HG02610 (cell line): ENCODE results near the gene SYTL2.
"Not testable (repeated sequence)": the region's sequence is repeated elsewhere in the genome, so short reads cannot be mapped to it uniquely, and the experiment has no call there.

Experiments used
- ATAC-seq: cut with Tn5 transposase; IDR thresholded peaks from one replicate; pipeline ENCODE4 v1.9.1; 2021; ENCODE audit warnings: mild to moderate bottlenecking, moderate library complexity; ENCODE audit not compliant: unreplicated experiment

SYTL2 gene

GRCh38 chr11:85795712-85796487 is 15.0 kb downstream of the SYTL2 start:
- no peak for ATAC-seq

- ATAC-seq, result no peak
These were observed 19.4 kb downstream of the SYTL2 start for GRCh38 chr11:85791409-85791990.

GRCh38 chr11:85787809-85788760 is 22.9 kb downstream of the SYTL2 start:
- no peak for ATAC-seq

- no peak for ATAC-seq
These were observed 23.8 kb downstream of the SYTL2 start for GRCh38 chr11:85787168-85787567.

GRCh38 chr11:85784480-85785265 is 26.3 kb downstream of the SYTL2 start:
- no peak for ATAC-seq

- no peak for ATAC-seq
These were observed 27.2 kb downstream of the SYTL2 start for GRCh38 chr11:85783758-85784157.

GRCh38 chr11:85780780-85781517 is 30.0 kb downstream of the SYTL2 start:
- not testable (repeated sequence) for ATAC-seq

GRCh38 chr11:85779956-85780640 is 30.8 kb downstream of the SYTL2 start:
- no peak for ATAC-seq

GRCh38 chr11:85777603-85777972 is 33.4 kb downstream of the SYTL2 start:
- ATAC-seq, result not testable (repeated sequence)

GRCh38 chr11:85776951-85777602 is 33.9 kb downstream of the SYTL2 start:
- no peak for ATAC-seq

GRCh38 chr11:85774256-85775101 is 36.5 kb downstream of the SYTL2 start:
- ATAC-seq, result no peak

- no peak for ATAC-seq
These were observed 38.2 kb downstream of the SYTL2 start for GRCh38 chr11:85772695-85773094.

GRCh38 chr11:85771568-85771967 is 39.4 kb downstream of the SYTL2 start:
- ATAC-seq, result no peak

GRCh38 chr11:85769771-85770170 is 41.2 kb downstream of the SYTL2 start:
- no peak for ATAC-seq

GRCh38 chr11:85768473-85769146 is 42.3 kb downstream of the SYTL2 start:
- ATAC-seq, result no peak

- no peak for ATAC-seq
These were observed 43.5 kb downstream of the SYTL2 start for GRCh38 chr11:85767246-85767945.

- ATAC-seq, result no peak
These were observed 44.2 kb downstream of the SYTL2 start for GRCh38 chr11:85766721-85767161.
